HFFc6 (cell line): ENCODE measurements around the gene PLPP1. TPM values are rescaled to one million over a fixed set of nuclear protein-coding genes. Genes with fewer than 3 reads are reported as not detected.

ENCODE experiments used
- DNase-seq: peaks from one replicate; pipeline ENCODE4 v3.0.0-alpha.2; 2018
- H3K27ac Mint-ChIP-seq: 2 replicates; pipeline ENCODE4 v1.8.0; 2020; ENCODE audit warnings: mild to moderate bottlenecking, mixed read lengths
- H3K27me3 Mint-ChIP-seq: 2 replicates; pipeline ENCODE4 v1.8.0; 2021; ENCODE audit warnings: mild to moderate bottlenecking, moderate library complexity, mixed read lengths; ENCODE audit not compliant: insufficient read depth
- H3K36me3 Mint-ChIP-seq: 2 replicates; pipeline ENCODE4 v1.8.0; 2021; ENCODE audit warnings: low read depth, mixed read lengths
- H3K4me1 Mint-ChIP-seq: 2 replicates; pipeline ENCODE4 v1.8.0; 2020; ENCODE audit warnings: low read depth, mixed read lengths
- H3K4me3 Mint-ChIP-seq: 2 replicates; pipeline ENCODE4 v1.8.0; 2020; ENCODE audit warnings: mild to moderate bottlenecking, moderate library complexity, mixed read lengths
- H3K9me3 Mint-ChIP-seq: 2 replicates; pipeline ENCODE4 v1.8.0; 2020; ENCODE audit warnings: mild to moderate bottlenecking, mixed read lengths
- total RNA-seq, 6 experiments: library from RNA; stranded (reverse); fragmentation: NEBNext Ultra II Directional; extraction: Animal tissue kit (Norgen Biotek cat#: 25700); gene quantifications; 2 replicates in 1 of 6; 3 replicates in 5 of 6; pipeline ENCODE4 v1.2.3, GENCODE V29; 2021
- TF ChIP-seq, protein P1 (sequence below): fragments of 200-600 bp; sonication (generic); IDR thresholded peaks from 2 replicates; pipeline ENCODE4 v1.5.0; 2021; ENCODE audit warnings: antibody characterized with exemption, mild to moderate bottlenecking

PLPP1 gene
- total RNA-seq, 6 experiments from 2014 or later: 20.4 to 28.0 (median 23.3) TPM

DNA sequence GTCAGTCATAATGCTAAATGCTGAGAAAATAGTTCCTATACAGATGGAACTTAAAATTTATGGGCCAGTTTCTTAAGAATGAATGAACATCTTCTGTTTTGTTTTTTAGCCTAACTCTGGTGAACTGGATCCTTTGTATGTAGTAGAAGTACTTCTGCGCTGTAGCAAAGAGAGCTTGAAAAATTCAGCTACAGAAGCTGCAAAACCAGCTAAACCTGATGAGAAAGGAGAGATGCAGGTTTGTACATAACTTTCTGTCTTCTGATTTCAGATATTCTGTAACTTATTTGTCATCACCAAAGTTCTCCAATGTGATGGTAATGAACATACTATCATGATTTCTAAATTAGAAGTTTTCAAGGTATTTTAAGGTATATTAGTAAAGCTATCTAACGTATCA, 146.9 kb downstream of the PLPP1 start:
- no peak overlapping the region for H3K27ac Mint-ChIP-seq
- H3K27me3 Mint-ChIP-seq: no peaks in the 10 kb centered on the region
- no peak for DNase-seq
- peaks cover 11% of the 10 kb centered on the region; the same call in 1 of the 2 replicates for H3K4me1 Mint-ChIP-seq
- H3K9me3 Mint-ChIP-seq: no peaks in the 10 kb centered on the region
- TF ChIP-seq, protein P1, sequence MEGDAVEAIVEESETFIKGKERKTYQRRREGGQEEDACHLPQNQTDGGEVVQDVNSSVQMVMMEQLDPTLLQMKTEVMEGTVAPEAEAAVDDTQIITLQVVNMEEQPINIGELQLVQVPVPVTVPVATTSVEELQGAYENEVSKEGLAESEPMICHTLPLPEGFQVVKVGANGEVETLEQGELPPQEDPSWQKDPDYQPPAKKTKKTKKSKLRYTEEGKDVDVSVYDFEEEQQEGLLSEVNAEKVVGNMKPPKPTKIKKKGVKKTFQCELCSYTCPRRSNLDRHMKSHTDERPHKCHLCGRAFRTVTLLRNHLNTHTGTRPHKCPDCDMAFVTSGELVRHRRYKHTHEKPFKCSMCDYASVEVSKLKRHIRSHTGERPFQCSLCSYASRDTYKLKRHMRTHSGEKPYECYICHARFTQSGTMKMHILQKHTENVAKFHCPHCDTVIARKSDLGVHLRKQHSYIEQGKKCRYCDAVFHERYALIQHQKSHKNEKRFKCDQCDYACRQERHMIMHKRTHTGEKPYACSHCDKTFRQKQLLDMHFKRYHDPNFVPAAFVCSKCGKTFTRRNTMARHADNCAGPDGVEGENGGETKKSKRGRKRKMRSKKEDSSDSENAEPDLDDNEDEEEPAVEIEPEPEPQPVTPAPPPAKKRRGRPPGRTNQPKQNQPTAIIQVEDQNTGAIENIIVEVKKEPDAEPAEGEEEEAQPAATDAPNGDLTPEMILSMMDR: no peak
- peaks cover 56% of the 10 kb centered on the region for H3K36me3 Mint-ChIP-seq
- no peak overlapping the region for H3K4me3 Mint-ChIP-seq

DNA sequence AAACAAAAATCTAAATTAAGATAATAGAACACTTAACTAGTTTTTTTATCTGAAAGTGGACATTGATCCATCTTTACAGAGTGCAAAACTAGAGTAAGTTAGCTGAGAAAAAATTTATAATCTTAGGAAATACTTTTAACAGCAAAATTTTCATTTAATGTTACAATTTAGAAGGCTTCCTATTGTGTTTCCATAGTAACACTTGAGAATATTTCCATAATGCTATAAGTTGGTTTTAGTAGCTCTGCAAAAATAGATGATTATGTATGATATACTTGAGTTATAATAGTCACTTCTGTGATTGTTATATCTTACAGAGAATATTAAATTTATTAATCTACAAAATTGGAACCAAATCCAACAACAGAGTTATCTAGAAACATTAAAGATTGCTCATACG, 148.4 kb downstream of the PLPP1 start:
- H3K4me1 Mint-ChIP-seq: peaks cover 11% of the 10 kb centered on the region; the same call in 1 of the 2 replicates
- no peak overlapping the region for H3K27ac Mint-ChIP-seq
- no peak for DNase-seq
- no peak overlapping the region for H3K4me3 Mint-ChIP-seq
- TF ChIP-seq, protein P1: no peak
- peaks cover 52% of the 10 kb centered on the region for H3K36me3 Mint-ChIP-seq
- no peaks in the 10 kb centered on the region for H3K27me3 Mint-ChIP-seq
- H3K9me3 Mint-ChIP-seq: no peaks in the 10 kb centered on the region

DNA sequence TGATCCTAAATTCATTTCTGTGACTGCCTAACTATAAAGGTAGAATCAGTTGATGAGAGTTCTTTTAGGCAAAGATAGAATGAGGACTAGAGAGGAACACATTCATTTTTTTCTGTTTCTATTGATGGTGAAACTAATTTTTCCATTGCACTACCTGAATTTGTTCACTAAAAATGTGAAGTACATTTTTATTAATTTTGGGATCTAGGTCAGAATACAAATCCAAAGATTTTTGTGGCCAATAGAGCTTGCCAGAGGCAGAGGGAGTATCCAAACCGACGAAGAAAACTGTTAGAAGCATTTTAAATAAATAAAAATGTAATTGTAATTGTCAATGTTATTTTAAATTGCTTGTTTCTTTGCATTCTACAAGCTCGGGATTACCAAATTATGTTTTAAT, 148.9 kb downstream of the PLPP1 start:
- TF ChIP-seq, protein P1: no peak
- Mint-ChIP-seq H3K27me3 (no peaks in the 10 kb centered on the region), H3K36me3 (peaks cover 52% of the 10 kb centered on the region), H3K4me1 (peaks cover 15% of the 10 kb centered on the region), H3K27ac (no peak overlapping the region), H3K9me3 (no peaks in the 10 kb centered on the region), H3K4me3 (no peak overlapping the region)
- DNase-seq: no peak

DNA sequence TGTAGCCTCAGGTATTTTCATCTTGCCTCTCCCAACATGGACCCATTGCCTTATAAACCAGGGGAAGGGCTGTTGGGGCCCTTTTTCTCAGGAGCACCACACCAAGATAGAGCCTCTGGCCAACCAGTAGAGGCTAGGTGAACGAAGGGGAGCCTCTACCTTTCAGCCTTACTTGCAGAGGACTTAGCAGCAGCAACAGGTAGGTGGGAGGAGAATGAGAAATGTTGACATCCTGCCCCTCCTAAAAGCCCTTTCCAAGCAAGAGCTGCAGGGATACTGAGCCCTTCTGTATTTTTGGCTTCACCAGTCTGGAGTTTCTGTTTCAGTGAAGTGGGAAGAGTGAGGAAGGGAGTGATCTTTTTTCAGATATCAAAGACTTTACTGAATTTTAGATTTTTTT, 149.5 kb downstream of the PLPP1 start:
- H3K4me3 Mint-ChIP-seq: no peak overlapping the region
- H3K9me3 Mint-ChIP-seq: no peaks in the 10 kb centered on the region
- H3K4me1 Mint-ChIP-seq: peaks cover 22% of the 10 kb centered on the region
- no peak for DNase-seq
- TF ChIP-seq, protein P1: no peak
- H3K27me3 Mint-ChIP-seq: no peaks in the 10 kb centered on the region
- peaks cover 53% of the 10 kb centered on the region for H3K36me3 Mint-ChIP-seq
- peak overlapping the region; percentile 16; the same call in 1 of the 2 replicates for H3K27ac Mint-ChIP-seq

DNA sequence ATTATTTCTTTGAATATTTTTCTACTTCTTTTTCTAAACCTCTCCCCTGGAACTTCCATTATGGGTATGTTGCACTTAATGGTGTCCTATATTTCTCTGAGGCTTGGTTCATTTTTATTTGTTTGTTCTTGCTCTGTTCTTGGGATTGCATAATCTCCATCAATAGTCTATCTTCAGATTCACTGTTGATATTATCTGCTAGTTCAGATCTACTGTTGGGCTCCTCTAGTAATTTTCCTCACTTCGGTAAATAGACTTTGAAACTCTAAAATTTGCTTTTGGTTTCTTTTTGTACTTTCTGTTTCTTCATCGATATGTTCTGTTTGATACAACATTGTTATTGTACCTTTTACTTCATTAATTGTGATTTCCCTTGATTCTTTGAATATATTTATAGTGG, 150.7 kb downstream of the PLPP1 start:
- no peak for DNase-seq
- Mint-ChIP-seq H3K27ac (no peak overlapping the region), H3K36me3 (peaks cover 53% of the 10 kb centered on the region), H3K27me3 (no peaks in the 10 kb centered on the region), H3K4me3 (no peak overlapping the region), H3K4me1 (peaks cover 33% of the 10 kb centered on the region), H3K9me3 (no peaks in the 10 kb centered on the region)
- TF ChIP-seq, protein P1: no peak

DNA sequence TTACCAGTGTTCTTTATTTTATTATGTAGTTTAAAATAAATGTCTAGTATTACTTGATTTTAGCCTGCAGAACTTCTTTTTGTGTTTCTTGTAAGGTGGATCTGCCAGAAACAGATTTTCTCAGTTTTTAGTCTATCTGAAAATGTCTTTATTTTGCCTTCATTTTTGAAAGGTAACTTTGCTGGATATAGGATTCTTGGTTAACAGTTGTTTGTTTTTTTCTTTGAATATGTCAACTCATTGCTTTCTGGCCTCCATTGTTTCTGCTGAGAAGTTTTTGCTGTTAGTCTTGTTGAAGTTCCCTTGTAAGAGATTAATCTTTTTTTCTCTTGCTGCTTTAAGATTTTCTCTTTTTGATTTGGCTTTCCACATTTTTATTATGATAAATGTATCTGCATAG, 151.5 kb downstream of the PLPP1 start:
- no peak overlapping the region for H3K4me3 Mint-ChIP-seq
- TF ChIP-seq, protein P1: no peak
- H3K27me3 Mint-ChIP-seq: no peaks in the 10 kb centered on the region
- no peak for DNase-seq
- no peak overlapping the region for H3K27ac Mint-ChIP-seq
- no peaks in the 10 kb centered on the region for H3K9me3 Mint-ChIP-seq
- H3K36me3 Mint-ChIP-seq: peaks cover 54% of the 10 kb centered on the region
- H3K4me1 Mint-ChIP-seq: peaks cover 33% of the 10 kb centered on the region
